Caco-2 (cell line): ENCODE data around the gene RASGEF1C. TPM values are rescaled to one million over a fixed set of nuclear protein-coding genes. Genes with fewer than 3 reads are reported as not detected.

Experiments used
- BruUV-seq: library from RNA; stranded (reverse); fragments of 400-500 nt; replicated peaks from 2 replicates; lab custom pipeline; 2021; lab: Mats Ljungman, UMichigan
- CTCF ChIA-PET: fragments of 300-600 bp; sonication (Branson Sonifier 250); formaldehyde crosslinking; loops from one replicate; lab custom pipeline; 2022; ENCODE audit warnings: antibody characterized with exemption; lab: Charles Lee
- POLR2A ChIA-PET: fragments of 300-600 bp; sonication (Branson Sonifier 250); formaldehyde crosslinking; loops from one replicate; lab custom pipeline; 2022; ENCODE audit warnings: antibody characterized with exemption; lab: Charles Lee
- DNase-seq, 2 experiments: peaks; one replicate each; pipeline versions ENCODE4 v3.0.0 to v3.0.0-alpha.2; 2020 to 2022
- H3K27me3 ChIP-seq: replicated peaks from 2 replicates; pipeline ENCODE4 v1.6.0; 2011; ENCODE audit warnings: low read length; ENCODE audit not compliant: control insufficient read depth, insufficient read depth
- H3K36me3 ChIP-seq: 2 replicates; pipeline ENCODE4 v1.5.1; 2011; ENCODE audit warnings: low read length; ENCODE audit not compliant: control insufficient read depth, insufficient read depth
- H3K4me1 ChIP-seq: fragments of 250-450 bp; sonication (Bioruptor Pico); 2 replicates; pipeline ENCODE4 v1.5.1; 2020; ENCODE audit warnings: mild to moderate bottlenecking
- H3K4me3 ChIP-seq: 2 replicates; pipeline ENCODE4 v1.5.1; 2011; ENCODE audit warnings: low read depth, mild to moderate bottlenecking, control low read depth, low read length
- H3K9me3 ChIP-seq: fragments of 250-450 bp; sonication (Bioruptor Pico); 2 replicates; pipeline ENCODE4 v1.5.1; 2020; ENCODE audit warnings: mild to moderate bottlenecking, moderate library complexity
- H3K27ac Mint-ChIP-seq: one replicate; pipeline ENCODE4 v1.8.0; 2022; ENCODE audit warnings: mixed read lengths; ENCODE audit not compliant: unreplicated experiment
- H3K27me3 Mint-ChIP-seq: one replicate; pipeline ENCODE4 v1.8.0; 2022; ENCODE audit warnings: mixed read lengths; ENCODE audit not compliant: insufficient read depth, unreplicated experiment
- H3K36me3 Mint-ChIP-seq: one replicate; pipeline ENCODE4 v1.8.0; 2022; ENCODE audit warnings: mild to moderate bottlenecking, mixed read lengths; ENCODE audit not compliant: insufficient read depth, unreplicated experiment
- H3K4me1 Mint-ChIP-seq: one replicate; pipeline ENCODE4 v1.8.0; 2022; ENCODE audit warnings: low read depth, mixed read lengths; ENCODE audit not compliant: unreplicated experiment
- H3K4me3 Mint-ChIP-seq: one replicate; pipeline ENCODE4 v1.8.0; 2022; ENCODE audit warnings: mild to moderate bottlenecking, moderate library complexity, mixed read lengths; ENCODE audit not compliant: unreplicated experiment
- H3K9me3 Mint-ChIP-seq: one replicate; pipeline ENCODE4 v1.8.0; 2022; ENCODE audit warnings: mixed read lengths; ENCODE audit not compliant: unreplicated experiment
- CTCF ChIP-seq, 2 experiments: fragments of 200-600 bp in 1 of 2; IDR thresholded peaks; 1 replicate in 1 of 2; 2 replicates in 1 of 2; pipeline versions ENCODE4 v1.5.1 to v1.8.0; 2011 to 2022; ENCODE audit warnings: antibody characterized with exemption in 1 of 2, control low read depth in 1 of 2, inconsistent platforms in 1 of 2, low read depth in 1 of 2, low read length in 1 of 2, mild to moderate bottlenecking in 1 of 2, moderate library complexity in 1 of 2; ENCODE audit not compliant: insufficient read depth in 1 of 2, severe bottlenecking in 1 of 2, unreplicated experiment in 1 of 2
- intact Hi-C: fragments of 100-400 bp; cut with micrococcal nuclease; formaldehyde crosslinking; loops from one replicate; pipeline ENCODE4 v1.10.0; 2022; ENCODE audit not compliant: unreplicated experiment
- total RNA-seq: library from RNA; stranded (reverse); gene quantifications from 2 replicates; pipeline ENCODE4 v1.2.3, GENCODE V29; 2022

The RASGEF1C gene
- total RNA-seq, 1 experiment from 2014 or later, result not detected

DNA sequence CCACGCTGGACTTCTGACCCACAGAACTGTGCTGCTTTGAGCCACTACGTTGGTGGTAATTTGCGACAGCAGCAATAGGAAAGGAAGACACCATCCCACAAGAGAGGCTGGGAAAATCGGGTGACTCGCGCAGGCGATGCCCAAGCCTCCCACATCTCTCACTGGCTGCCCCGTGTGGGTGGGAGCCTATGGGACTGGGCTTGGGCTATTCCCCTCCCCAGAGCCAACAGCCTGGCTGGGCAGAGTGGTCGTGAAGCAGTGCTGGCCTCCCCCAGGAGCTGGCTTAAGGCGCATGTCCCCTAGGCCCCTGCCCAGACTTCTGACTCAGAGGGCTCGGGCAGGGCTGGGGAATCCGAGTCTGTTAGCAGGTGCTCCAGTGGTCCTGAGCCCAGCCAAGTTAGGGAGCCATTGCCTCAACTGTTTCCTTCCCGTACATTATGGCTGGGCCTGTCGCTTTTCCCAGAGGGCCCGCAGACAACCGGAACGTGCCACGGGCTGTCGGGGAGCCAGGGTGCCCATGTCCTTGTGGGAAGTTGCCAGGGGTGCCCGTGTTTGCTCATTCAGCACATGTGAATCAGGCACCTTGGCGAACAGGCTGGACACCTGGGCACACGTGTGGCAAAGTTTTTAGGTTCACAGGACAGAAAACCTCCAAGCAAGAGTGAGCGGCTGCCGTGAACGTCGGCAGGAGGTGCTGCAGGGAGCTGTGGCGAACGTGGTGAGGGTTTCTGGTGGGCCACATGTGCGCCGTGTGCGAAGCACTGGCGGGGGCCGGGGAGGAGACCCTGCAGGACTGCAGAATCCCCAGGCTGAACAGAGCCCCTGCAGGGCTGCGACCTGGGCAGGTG is 7.0 kb upstream of the RASGEF1C start:
- H3K4me1 ChIP-seq, result no peaks in the 10 kb centered on the region
- ChIA-PET POLR2A (no interaction called here), CTCF (no interaction called here)
- peaks cover 4% of the 10 kb centered on the region for H3K27me3 Mint-ChIP-seq
- H3K27ac Mint-ChIP-seq, result no peak overlapping the region
- BruUV-seq, result no TSS peak
- no peak overlapping the region for H3K4me3 ChIP-seq
- no peak for DNase-seq
- no peaks in the 10 kb centered on the region for H3K27me3 ChIP-seq
- no peaks in the 10 kb centered on the region for H3K4me1 Mint-ChIP-seq
- no peaks in the 10 kb centered on the region; the same call in 1 of the 2 replicates for H3K9me3 ChIP-seq
- H3K4me3 Mint-ChIP-seq, result no peak overlapping the region
- H3K36me3 ChIP-seq, result no peaks in the 10 kb centered on the region
- H3K36me3 Mint-ChIP-seq, result no peaks in the 10 kb centered on the region
- intact Hi-C loops, result no loop called here
- no peaks in the 10 kb centered on the region for H3K9me3 Mint-ChIP-seq
- no peak for TF ChIP-seq CTCF (IDR thresholded peaks at IDR 0.05; ENCODE audit: insufficient read depth in 1 of 2, low read depth in 1 of 2, low read length in 1 of 2, severe bottlenecking in 1 of 2, unreplicated experiment in 1 of 2)

DNA sequence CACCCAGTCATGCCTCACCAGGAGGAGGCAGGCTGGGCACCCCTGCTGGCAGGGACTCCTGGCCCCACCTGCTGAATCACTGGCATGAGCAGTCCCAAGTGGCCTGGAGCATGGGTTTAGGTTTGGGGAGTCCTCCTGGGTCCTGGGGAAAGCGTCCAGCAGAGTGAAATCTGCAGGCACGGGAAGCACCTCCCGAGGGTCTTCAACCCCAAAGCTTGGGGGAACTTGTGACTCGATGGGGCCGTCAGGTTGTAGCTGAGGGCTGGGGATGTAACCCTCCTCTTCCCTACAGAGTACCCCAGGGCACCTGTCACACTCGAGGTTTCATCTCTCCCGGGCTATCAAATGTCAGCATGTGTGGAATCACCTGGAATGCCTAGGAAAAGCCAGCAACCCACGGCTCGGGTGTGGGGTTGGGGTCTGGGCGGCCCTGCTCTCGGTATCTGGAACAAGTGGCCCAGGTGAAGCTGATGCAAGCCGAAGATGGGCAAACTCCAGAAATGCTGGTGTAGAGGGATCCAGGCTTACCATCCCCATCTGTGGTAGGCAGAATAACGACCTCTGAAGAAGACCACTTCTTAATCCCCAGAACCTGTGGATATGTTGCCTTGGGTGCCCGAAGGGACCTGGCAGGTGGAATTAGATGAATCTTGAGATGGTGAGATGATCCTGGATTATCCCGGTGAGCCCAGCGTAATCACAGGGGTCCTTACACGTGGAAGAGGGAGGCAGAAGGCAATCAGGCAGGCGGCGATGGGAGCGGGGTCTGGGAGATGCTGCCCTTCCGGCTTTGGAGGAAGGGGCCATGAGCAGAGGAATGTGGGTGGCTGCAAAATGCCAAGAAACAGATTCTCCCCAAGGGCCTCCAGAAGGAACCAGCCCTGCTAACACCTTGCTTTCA is 6.1 kb upstream of the RASGEF1C start:
- ChIA-PET CTCF (no interaction called here), POLR2A (no interaction called here)
- no peak for DNase-seq
- H3K4me3 Mint-ChIP-seq, result no peak overlapping the region
- H3K4me1 Mint-ChIP-seq, result no peaks in the 10 kb centered on the region
- H3K4me1 ChIP-seq, result no peaks in the 10 kb centered on the region
- no peaks in the 10 kb centered on the region; the same call in 1 of the 2 replicates for H3K9me3 ChIP-seq
- BruUV-seq, result no TSS peak
- H3K27ac Mint-ChIP-seq, result no peak overlapping the region
- no peak overlapping the region for H3K4me3 ChIP-seq
- no peaks in the 10 kb centered on the region for H3K9me3 Mint-ChIP-seq
- no peaks in the 10 kb centered on the region for H3K36me3 ChIP-seq
- peaks cover 4% of the 10 kb centered on the region for H3K27me3 Mint-ChIP-seq
- TF ChIP-seq CTCF (IDR thresholded peaks at IDR 0.05; ENCODE audit: insufficient read depth in 1 of 2, low read depth in 1 of 2, low read length in 1 of 2, severe bottlenecking in 1 of 2, unreplicated experiment in 1 of 2), result no peak
- H3K36me3 Mint-ChIP-seq, result no peaks in the 10 kb centered on the region
- intact Hi-C loops, result no loop called here
- H3K27me3 ChIP-seq, result no peaks in the 10 kb centered on the region

- H3K4me3 ChIP-seq, result no peak overlapping the region
- Mint-ChIP-seq H3K4me3 (no peak overlapping the region), H3K27ac (no peak overlapping the region), H3K9me3 (no peaks in the 10 kb centered on the region), H3K27me3 (peaks cover 4% of the 10 kb centered on the region), H3K4me1 (peaks cover under 1% of the 10 kb centered on the region), H3K36me3 (no peaks in the 10 kb centered on the region)
- H3K9me3 ChIP-seq, result no peaks in the 10 kb centered on the region
- no peaks in the 10 kb centered on the region for H3K4me1 ChIP-seq
- ChIA-PET CTCF (no interaction called here), POLR2A (no interaction called here)
- no peak for DNase-seq
- no peak for TF ChIP-seq CTCF (IDR thresholded peaks at IDR 0.05; ENCODE audit: insufficient read depth in 1 of 2, low read depth in 1 of 2, low read length in 1 of 2, severe bottlenecking in 1 of 2, unreplicated experiment in 1 of 2)
- no TSS peak for BruUV-seq
- H3K36me3 ChIP-seq, result no peaks in the 10 kb centered on the region
- no peaks in the 10 kb centered on the region for H3K27me3 ChIP-seq
- intact Hi-C loops, result no loop called here
Measured at GRCh38 chr5:180213657-180214207, 4.7 kb upstream of the RASGEF1C start.
